H1 (cell line): ENCODE data around the gene SH2D4B. TPM values are rescaled to one million over a fixed set of nuclear protein-coding genes. Genes with fewer than 3 reads are reported as not detected.

Experiments
- CTCF ChIA-PET: fragments of 300-600 bp; sonication (Branson Sonifier 250); formaldehyde crosslinking; loops from one replicate; lab custom pipeline; 2021; ENCODE audit not compliant: partially characterized antibody; lab: Charles Lee
- POLR2A ChIA-PET: fragments of 300-600 bp; sonication (Branson Sonifier 250); formaldehyde crosslinking; loops from one replicate; lab custom pipeline; 2021; ENCODE audit warnings: inconsistent platforms; ENCODE audit not compliant: partially characterized antibody; lab: Charles Lee
- DNase-seq, 2 experiments: peaks; one replicate each; pipeline versions ENCODE4 v3.0.0 to v3.0.0-alpha.2; 2010 to 2022; ENCODE audit warnings: low spot score in 2 of 2, low read depth in 1 of 2, mixed read lengths in 1 of 2
- FAIRE-seq: peaks from 2 replicates; lab custom pipeline; 2011; peaks lifted over from hg19 to GRCh38; lab: Jason Lieb, UNC
- H2AFZ ChIP-seq: 2 replicates; pipeline ENCODE4 v1.8.1; 2012; ENCODE audit warnings: low read length, inconsistent platforms
- H2AK5ac ChIP-seq: 2 replicates; pipeline ENCODE4 v1.6.1; 2013; ENCODE audit warnings: low read depth, low read length
- H2BK120ac ChIP-seq: replicated peaks from 2 replicates; pipeline ENCODE3; 2013; ENCODE audit warnings: low read depth, low read length, inconsistent platforms
- H2BK12ac ChIP-seq: 2 replicates; pipeline ENCODE4 v1.6.1; 2013; ENCODE audit warnings: low read depth, low read length
- H2BK15ac ChIP-seq: 2 replicates; pipeline ENCODE4 v1.6.1; 2013; ENCODE audit warnings: low read length
- H2BK20ac ChIP-seq: 2 replicates; pipeline ENCODE4 v1.6.1; 2013; ENCODE audit warnings: low read length
- H2BK5ac ChIP-seq: 2 replicates; pipeline ENCODE4 v1.6.1; 2013; ENCODE audit warnings: low read depth, low read length
- H3K14ac ChIP-seq: 2 replicates; pipeline ENCODE4 v1.6.1; 2013; ENCODE audit warnings: inconsistent platforms; ENCODE audit not compliant: insufficient read length
- H3K18ac ChIP-seq: 2 replicates; pipeline ENCODE4 v1.6.1; 2013; ENCODE audit warnings: low read length; ENCODE audit errors: extremely low read depth
- H3K23ac ChIP-seq: 2 replicates; pipeline ENCODE4 v1.6.1; 2013; ENCODE audit warnings: inconsistent platforms; ENCODE audit not compliant: insufficient read length
- H3K23me2 ChIP-seq: 2 replicates; pipeline ENCODE4 v1.6.1; 2013; ENCODE audit warnings: low read depth, low read length
- H3K27ac ChIP-seq: 2 replicates; pipeline ENCODE4 v1.6.1; 2011; ENCODE audit warnings: low read depth, low read length, inconsistent platforms
- H3K27me3 ChIP-seq, 4 experiments: replicated peaks in 1 of 4; 1 replicate in 1 of 4; 2 replicates in 3 of 4; pipeline versions ENCODE4 v1.6.1 to v1.8.1; 2011 to 2013; ENCODE audit warnings: low read length in 3 of 4, mild to moderate bottlenecking in 3 of 4, inconsistent platforms in 2 of 4, mixed read lengths in 2 of 4, moderate library complexity in 1 of 4; ENCODE audit not compliant: control insufficient read depth in 3 of 4, insufficient read depth in 3 of 4; ENCODE audit errors: extremely low read depth in 1 of 4
- H3K36me3 ChIP-seq, 4 experiments: 2 replicates each; pipeline versions ENCODE4 v1.6.1 to v1.8.1; 2011 to 2013; ENCODE audit warnings: mild to moderate bottlenecking in 4 of 4, low read length in 3 of 4, moderate library complexity in 2 of 4, control low read depth in 1 of 4, inconsistent platforms in 1 of 4; ENCODE audit not compliant: insufficient read depth in 4 of 4, control insufficient read depth in 2 of 4
- H3K4ac ChIP-seq: replicated peaks from 2 replicates; pipeline ENCODE3; 2013; ENCODE audit warnings: low read length, low read depth, mixed read lengths, inconsistent platforms; ENCODE audit not compliant: insufficient read length
- H3K4me1 ChIP-seq, 4 experiments: replicated peaks in 1 of 4; 1 replicate in 1 of 4; 2 replicates in 3 of 4; pipeline versions ENCODE4 v1.6.1 to v1.8.1; 2011 to 2013; ENCODE audit warnings: low read length in 3 of 4, inconsistent platforms in 2 of 4, mixed read lengths in 1 of 4; ENCODE audit not compliant: insufficient read depth in 4 of 4, control insufficient read depth in 3 of 4
- H3K4me2 ChIP-seq, 2 experiments: 2 replicates each; pipeline versions ENCODE4 v1.6.1 to v1.8.1; 2011 to 2013; ENCODE audit warnings: low read depth in 2 of 2, low read length in 2 of 2, control low read depth in 1 of 2, inconsistent platforms in 1 of 2, mild to moderate bottlenecking in 1 of 2; ENCODE audit not compliant: insufficient read depth in 1 of 2
- H3K4me3 ChIP-seq, 4 experiments: fragments of 200-600, 300-600 bp in 1 of 4; sonication (generic), shearing (Covaris generic), sonication (Bioruptor Twin) in 1 of 4; 2 replicates each; pipeline versions ENCODE4 v1.5.1 to v1.8.1; 2011 to 2016; ENCODE audit warnings: low read length in 4 of 4, low read depth in 3 of 4, control low read depth in 2 of 4, inconsistent platforms in 2 of 4, mild to moderate bottlenecking in 2 of 4, mixed read lengths in 1 of 4, moderate library complexity in 1 of 4; ENCODE audit not compliant: insufficient read depth in 2 of 4; ENCODE audit errors: extremely low read depth in 1 of 4
- H3K56ac ChIP-seq: replicated peaks from 2 replicates; pipeline ENCODE3; 2013; ENCODE audit warnings: low read depth, mild to moderate bottlenecking, mixed read lengths, low read length, inconsistent platforms; ENCODE audit not compliant: insufficient read length
- H3K79me1 ChIP-seq: 2 replicates; pipeline ENCODE4 v1.6.1; 2013; ENCODE audit warnings: low read depth, low read length, control low read depth
- H3K79me2 ChIP-seq, 2 experiments: 2 replicates each; pipeline versions ENCODE4 v1.6.1 to v1.8.1; 2012 to 2013; ENCODE audit warnings: low read length in 2 of 2, mild to moderate bottlenecking in 2 of 2, inconsistent platforms in 1 of 2; ENCODE audit not compliant: insufficient read depth in 2 of 2, control insufficient read depth in 1 of 2
- H3K9ac ChIP-seq, 4 experiments: replicated peaks in 1 of 4; 1 replicate in 1 of 4; 2 replicates in 3 of 4; pipeline versions ENCODE4 v1.6.1 to v1.8.1; 2011 to 2013; ENCODE audit warnings: low read depth in 3 of 4, low read length in 3 of 4, control low read depth in 2 of 4, mild to moderate bottlenecking in 2 of 4, moderate library complexity in 2 of 4, inconsistent platforms in 1 of 4; ENCODE audit errors: extremely low read depth in 1 of 4
- H3K9me3 ChIP-seq, 2 experiments: 2 replicates each; pipeline versions ENCODE4 v1.6.1 to v1.8.1; 2012 to 2013; ENCODE audit warnings: mild to moderate bottlenecking in 2 of 2, moderate library complexity in 2 of 2, control low read depth in 1 of 2, inconsistent platforms in 1 of 2, low read depth in 1 of 2, low read length in 1 of 2, mixed read lengths in 1 of 2; ENCODE audit not compliant: insufficient read depth in 2 of 2
- H4K20me1 ChIP-seq, 2 experiments: replicated peaks in 1 of 2; 2 replicates each; pipeline versions ENCODE3 to v1.8.1; 2011 to 2013; ENCODE audit warnings: inconsistent platforms in 2 of 2, low read length in 2 of 2, mild to moderate bottlenecking in 1 of 2; ENCODE audit not compliant: insufficient read depth in 2 of 2, control insufficient read depth in 1 of 2
- H4K5ac ChIP-seq: 2 replicates; pipeline ENCODE4 v1.6.1; 2013; ENCODE audit warnings: low read length, low read depth, mixed read lengths, inconsistent platforms; ENCODE audit not compliant: insufficient read length
- H4K8ac ChIP-seq: 2 replicates; pipeline ENCODE4 v1.8.0; 2013; ENCODE audit warnings: mild to moderate bottlenecking, moderate library complexity, low read length, inconsistent platforms; ENCODE audit not compliant: insufficient read depth; ENCODE audit errors: extremely low read depth
- H4K91ac ChIP-seq: replicated peaks from 2 replicates; pipeline ENCODE3; 2013; ENCODE audit warnings: low read length, mixed read lengths, inconsistent platforms; ENCODE audit not compliant: insufficient read length
- GABPA ChIP-seq: IDR thresholded peaks from 2 replicates; pipeline ENCODE4 v1.6.1; 2011; ENCODE audit warnings: mild to moderate bottlenecking, low read length, moderate library complexity, borderline replicate concordance; ENCODE audit not compliant: insufficient read depth
- TEAD4 ChIP-seq: IDR thresholded peaks from 2 replicates; pipeline ENCODE4 v1.6.1; 2012; ENCODE audit warnings: low read depth, low read length, inconsistent platforms, mixed read lengths
- WGBS, 2 experiments: shearing (Covaris generic) in 1 of 2; methylation state at CpG; one replicate each; pipeline versions ENCODE4 v1.1.6 to v1.1.7; 2013 to 2015; ENCODE audit warnings: low lambda C conversion rate in 2 of 2, mixed read lengths in 2 of 2, inconsistent platforms in 1 of 2, low coverage in 1 of 2, missing lambda C conversion rate in 1 of 2; ENCODE audit not compliant: insufficient replicate concordance in 2 of 2, insufficient coverage in 1 of 2, insufficient read length in 1 of 2; ENCODE audit errors: extremely low coverage in 1 of 2, missing lambda C conversion rate in 1 of 2; 5-methylcytosine and 5-hydroxymethylcytosine counted together
- polyA plus RNA-seq, 7 experiments: library from polyadenylated mRNA; depleted of rRNA in 3 of 7; stranded (reverse) in 5 of 7; unstranded in 2 of 7; fragments of >200 nt in 5 of 7; fragments of 200-250 nt in 2 of 7; gene quantifications; 1 replicate in 5 of 7; 2 replicates in 1 of 7; 4 replicates in 1 of 7; pipeline versions ENCODE4 v1.2.1 to v1.2.3, GENCODE V29; 2011 to 2013; ENCODE audit warnings: missing spikeins in 2 of 7, mixed read lengths in 2 of 7
- total RNA-seq: library from RNA; stranded (reverse); fragmentation: NEBNext Ultra II Directional; extraction: Animal tissue kit (Norgen Biotek cat#: 25700); gene quantifications from 2 replicates; pipeline ENCODE4 v1.2.1, GENCODE V29; 2021

SH2D4B gene
- total and polyA plus RNA-seq, 2 of the 8 experiments (the other 6 are each of a cell fraction or from before 2014, with no cell fraction given) = 0.06 to 0.13 TPM

DNA sequence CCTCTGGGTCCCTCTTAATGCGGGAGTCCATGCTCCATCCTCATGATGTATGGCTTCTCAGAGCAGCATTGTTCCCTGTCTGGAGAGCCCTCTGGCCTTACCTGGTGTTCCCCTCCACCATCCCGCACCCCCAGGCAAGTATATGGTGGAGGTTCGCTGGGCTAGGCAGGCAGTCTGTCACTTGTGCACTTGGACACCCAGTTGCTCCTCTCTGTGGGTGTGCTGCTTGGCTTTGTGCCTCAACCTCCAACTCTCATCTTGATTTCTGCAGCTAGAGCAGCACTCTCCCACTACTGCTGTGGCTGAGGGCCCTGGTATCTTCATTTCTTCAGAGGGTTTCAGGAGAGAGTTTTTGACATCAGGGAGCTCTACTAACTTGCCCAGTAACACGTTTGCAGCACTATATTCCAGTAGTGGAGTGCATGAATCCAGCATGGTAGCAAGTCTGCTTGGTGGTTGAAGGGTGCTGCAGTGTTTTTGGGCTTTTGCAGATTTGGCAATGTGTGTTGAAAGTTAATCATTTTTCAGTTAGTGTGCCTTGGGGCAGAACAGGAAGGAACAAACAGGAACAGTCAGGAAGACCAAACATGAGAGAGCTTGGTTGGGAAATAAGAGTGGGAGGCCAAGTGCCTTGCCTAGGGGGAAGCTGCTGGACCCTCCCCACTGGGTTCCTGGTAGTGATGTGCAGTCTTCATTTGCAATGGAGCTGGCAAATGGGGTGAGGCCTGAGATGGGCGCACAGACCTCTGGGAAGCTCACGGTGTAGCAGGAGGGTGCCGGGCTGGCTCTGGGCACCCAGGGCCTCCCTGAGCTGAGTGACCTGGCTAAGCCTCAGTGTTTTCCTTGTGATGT, 46.2 kb upstream of the SH2D4B start:
- 88% methylated on average over 7 of the region's 7 CpGs; no CpG with 5 or more reads in 1 of the 2 experiments for WGBS, 2 experiments

More for the DNA sequence above, 46.2 kb upstream of the SH2D4B start:
- Histone ChIP-seq H2BK120ac (no peak overlapping the region), H3K23me2 (no peaks in the 10 kb centered on the region), H2AK5ac (no peak overlapping the region), H3K27me3 (no peaks in the 10 kb centered on the region), H3K18ac (no peak overlapping the region), H3K4me3 (no peak overlapping the region), H3K9ac (no peak overlapping the region), H3K4me1 (peaks cover 2 to 12% (median 8%) of the 10 kb centered on the region in 4 experiments; a peak in 6 of 7 replicates), H3K36me3 (peaks cover 0 to 15% (median 2%) of the 10 kb centered on the region in 4 experiments; a peak in 4 of 8 replicates), H4K91ac (no peak overlapping the region), H3K9me3 (no peaks in the 10 kb centered on the region), H3K27ac (no peak overlapping the region), H3K79me2 (peaks cover 9 to 78% of the 10 kb centered on the region in 2 experiments; a peak in 3 of 4 replicates), H2BK5ac (no peak overlapping the region), H4K5ac (no peak overlapping the region), H2BK20ac (no peak overlapping the region), H4K20me1 (peaks cover 2 to 24% of the 10 kb centered on the region in 2 experiments), H3K79me1 (peaks cover 28% of the 10 kb centered on the region), H3K14ac (no peak overlapping the region), H2BK15ac (no peak overlapping the region), H3K4ac (no peak overlapping the region), H3K56ac (no peak overlapping the region), H3K4me2 (no peak overlapping the region), H3K23ac (no peak overlapping the region), H4K8ac (no peak overlapping the region; the same call in 1 of the 2 replicates), H2AFZ (no peak overlapping the region), H2BK12ac (no peak overlapping the region)
- ChIA-PET CTCF (interaction anchor here (0.6 to 6.3 kb wide), 9 partner anchors 13 to 214 kb away, joined by 3 to 66 read pairs (median 3); no protein-coding TSS in a partner anchor), POLR2A (interaction anchor here (0.6 kb wide), 1 partner anchor 11 kb away, joined by 3 read pairs; no protein-coding TSS in a partner anchor)
- DNase-seq (no peak), FAIRE-seq (no peak)
- TF ChIP-seq GABPA (no peak), TEAD4 (no peak)
